TTC549 (cell line): Measurements from ENCODE around the gene MOGAT2.

Source experiments
- FAIRE-seq: peaks from 2 replicates; lab custom pipeline; 2012; peaks lifted over from hg19 to GRCh38; lab: Jason Lieb, UNC

Gene MOGAT2

DNA sequence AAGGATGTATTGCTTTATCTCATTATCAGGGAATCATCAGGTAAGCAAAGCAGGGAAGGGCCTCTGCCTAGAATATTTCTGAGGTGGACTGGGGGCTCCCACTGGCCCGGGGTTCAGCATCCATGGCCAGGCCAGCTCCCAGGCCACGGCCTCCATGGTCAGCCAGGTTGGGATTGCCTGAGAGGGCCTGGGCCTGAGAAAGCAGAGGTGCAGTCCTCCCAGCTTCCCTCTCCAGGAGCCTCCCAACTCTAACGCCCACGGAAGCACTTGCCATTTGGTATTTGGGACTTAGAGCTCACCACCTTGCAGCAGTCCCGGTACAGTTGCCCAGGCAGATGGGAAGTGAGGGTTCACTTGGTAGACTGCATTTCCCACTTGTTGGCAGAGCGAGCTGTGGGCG lies 63.7 kb downstream of the MOGAT2 start:
- no peak for FAIRE-seq

DNA sequence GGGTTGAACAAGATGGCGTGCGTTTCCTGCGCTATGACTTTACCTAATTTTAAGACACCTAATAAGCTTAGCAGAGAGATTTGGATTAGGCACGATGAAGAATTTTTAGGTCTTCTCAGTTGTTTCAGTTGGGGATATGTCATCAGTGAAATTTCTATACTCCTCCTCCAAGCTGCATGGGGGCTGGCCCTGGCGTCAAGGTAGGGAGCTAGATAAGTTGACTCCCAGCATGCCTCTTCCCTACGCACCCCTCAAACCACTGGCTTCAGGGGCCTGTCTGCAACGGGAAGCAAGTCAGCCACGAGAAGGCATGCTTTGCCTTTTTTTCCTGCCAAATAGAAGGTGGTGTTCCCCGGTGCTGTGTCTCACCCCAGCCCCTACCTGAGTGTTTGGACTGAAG lies 64.2 kb downstream of the MOGAT2 start:
- no peak for FAIRE-seq
